ENCODE results near the gene KLHL40. TPM values are rescaled to one million over a fixed set of nuclear protein-coding genes. Genes with fewer than 3 reads are reported as not detected.
A peak's percentile ranks its signal among the peaks of the same experiment; 100 is the strongest.

KLHL40 gene
- total RNA-seq, 1 donor from 2014 or later: not detected

- H3K9me3 Mint-ChIP-seq (ENCODE audit: unreplicated experiment): no peaks in the 10 kb centered on the region
- no peak for TF ChIP-seq CTCF (IDR thresholded peaks at IDR 0.05)
- DNase-seq (ENCODE audit: extremely low spot score, unreplicated experiment): peak; percentile 82
- no peaks in the 10 kb centered on the region for H3K36me3 Mint-ChIP-seq (ENCODE audit: unreplicated experiment)
- no peak within 1 kb of the TSS for H3K4me3 Mint-ChIP-seq (ENCODE audit: unreplicated experiment)
- peaks cover 4% of the 10 kb centered on the region for H3K27me3 Mint-ChIP-seq (ENCODE audit: unreplicated experiment)
- H3K27ac Mint-ChIP-seq (ENCODE audit: unreplicated experiment): no peak within 1 kb of the TSS
- H3K4me1 Mint-ChIP-seq (ENCODE audit: unreplicated experiment): no peaks in the 10 kb centered on the region
These were observed 17.0 kb downstream of the KLHL40 start, which contains the start of gene HHATL for GRCh38 chr3:42702066-42702951. Gene HHATL (minus strand): TSS chr3:42702798. CDS start chr3:42700826, 1,972 bp downstream.

- DNase-seq (ENCODE audit: extremely low spot score, unreplicated experiment): peak; percentile 78
- TF ChIP-seq CTCF (IDR thresholded peaks at IDR 0.05): no peak
- Mint-ChIP-seq H3K36me3 (ENCODE audit: unreplicated experiment) (no peaks in the 10 kb centered on the region), H3K4me1 (ENCODE audit: unreplicated experiment) (no peaks in the 10 kb centered on the region), H3K27me3 (ENCODE audit: unreplicated experiment) (peaks cover 4% of the 10 kb centered on the region), H3K27ac (ENCODE audit: unreplicated experiment) (no peak overlapping the region), H3K4me3 (ENCODE audit: unreplicated experiment) (no peak overlapping the region), H3K9me3 (ENCODE audit: unreplicated experiment) (no peaks in the 10 kb centered on the region)
These were observed 17.8 kb downstream of the KLHL40 start for GRCh38 chr3:42702982-42703694.

GRCh38 chr3:42703695-42704025 is 18.3 kb downstream of the KLHL40 start:
- Mint-ChIP-seq H3K4me1 (ENCODE audit: unreplicated experiment) (no peaks in the 10 kb centered on the region), H3K4me3 (ENCODE audit: unreplicated experiment) (no peak overlapping the region), H3K9me3 (ENCODE audit: unreplicated experiment) (no peaks in the 10 kb centered on the region), H3K27me3 (ENCODE audit: unreplicated experiment) (peaks cover 4% of the 10 kb centered on the region), H3K27ac (ENCODE audit: unreplicated experiment) (no peak overlapping the region), H3K36me3 (ENCODE audit: unreplicated experiment) (no peaks in the 10 kb centered on the region)
- no peak for TF ChIP-seq CTCF (IDR thresholded peaks at IDR 0.05)
- peak; percentile 71 for DNase-seq (ENCODE audit: extremely low spot score, unreplicated experiment)

- H3K27ac Mint-ChIP-seq (ENCODE audit: unreplicated experiment): no peak overlapping the region
- H3K27me3 Mint-ChIP-seq (ENCODE audit: unreplicated experiment): peaks cover 4% of the 10 kb centered on the region
These were observed 19.0 kb downstream of the KLHL40 start for GRCh38 chr3:42704136-42704841.

More at GRCh38 chr3:42704136-42704841, 19.0 kb downstream of the KLHL40 start:
- no peaks in the 10 kb centered on the region for H3K4me1 Mint-ChIP-seq (ENCODE audit: unreplicated experiment)
- no peaks in the 10 kb centered on the region for H3K36me3 Mint-ChIP-seq (ENCODE audit: unreplicated experiment)
- DNase-seq (ENCODE audit: extremely low spot score, unreplicated experiment): peak; percentile 81
- no peaks in the 10 kb centered on the region for H3K9me3 Mint-ChIP-seq (ENCODE audit: unreplicated experiment)
- no peak for TF ChIP-seq CTCF (IDR thresholded peaks at IDR 0.05)
- no peak overlapping the region for H3K4me3 Mint-ChIP-seq (ENCODE audit: unreplicated experiment)
